ENCODE results near the gene EHD2. TPM values are rescaled to one million over a fixed set of nuclear protein-coding genes. Genes with fewer than 3 reads are reported as not detected.

EHD2 gene
- total RNA-seq, 2 donors from 2014 or later, result 41.2 to 66.3 TPM

DNA sequence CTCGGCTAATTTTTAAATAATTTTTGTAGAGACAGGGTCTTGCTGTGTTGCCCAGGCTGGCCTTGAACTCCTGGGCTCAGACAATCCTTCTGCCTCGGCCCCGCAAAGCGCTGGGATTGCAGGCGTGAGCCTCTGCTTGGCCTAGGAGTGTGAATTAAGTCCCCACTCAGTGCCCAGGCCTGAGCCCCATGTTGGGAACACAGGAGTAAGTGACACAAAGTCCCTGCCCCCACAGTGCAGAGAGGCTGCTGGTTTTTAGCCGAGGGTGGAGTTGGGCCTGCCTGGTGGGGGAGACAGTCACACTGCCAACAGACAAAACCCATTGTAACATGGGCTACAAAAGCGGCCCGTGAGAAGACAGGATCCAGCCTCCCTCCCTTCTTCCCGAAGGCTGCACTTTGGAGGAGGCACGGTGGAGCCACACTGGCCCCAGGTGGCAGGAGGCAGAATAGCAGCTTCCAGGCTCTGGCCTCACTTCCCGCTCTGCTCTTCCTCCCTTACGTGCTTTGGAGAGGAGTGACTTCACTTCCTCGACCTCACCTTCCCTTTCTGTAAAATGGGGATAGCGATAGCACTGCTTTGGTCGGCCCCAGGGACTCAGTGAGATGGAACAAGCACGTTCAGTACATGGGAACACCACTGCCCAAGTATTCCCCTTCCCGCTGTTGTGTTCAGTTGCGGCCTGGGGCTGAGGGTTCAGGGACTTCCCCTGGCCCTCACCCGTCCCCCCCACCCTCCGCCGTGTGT lies 15.2 kb upstream of the EHD2 start:
- DNase-seq, result peak; percentile 74 to 77 (median 76)
- intact Hi-C loops (cut with DNase I), result no loop called here
- H3K36me3 ChIP-seq (replicated peaks in 1 of 2; ENCODE audit: insufficient read depth in 1 of 2, low read depth in 2 of 2), result peaks cover 2 to 7% of the 10 kb centered on the region in 2 donors
- no peak overlapping the region for H3K27ac ChIP-seq
- peaks cover 4% of the 10 kb centered on the region for H3K4me1 ChIP-seq
- ATAC-seq, result peak; percentile 86
- 31 to 43% methylated on average over 12 to 21 of the region's 21 CpGs for WGBS, 2 donors
- H3K4me3 ChIP-seq, result no peak overlapping the region
- peak; percentile 91 to 98 (median 96) for TF ChIP-seq CTCF (IDR thresholded peaks at IDR 0.05)
- no peak for TF ChIP-seq POLR2A (IDR thresholded peaks at IDR 0.05)
- H3K27me3 ChIP-seq, result no peaks in the 10 kb centered on the region
- no peaks in the 10 kb centered on the region for H3K9me3 ChIP-seq

DNA sequence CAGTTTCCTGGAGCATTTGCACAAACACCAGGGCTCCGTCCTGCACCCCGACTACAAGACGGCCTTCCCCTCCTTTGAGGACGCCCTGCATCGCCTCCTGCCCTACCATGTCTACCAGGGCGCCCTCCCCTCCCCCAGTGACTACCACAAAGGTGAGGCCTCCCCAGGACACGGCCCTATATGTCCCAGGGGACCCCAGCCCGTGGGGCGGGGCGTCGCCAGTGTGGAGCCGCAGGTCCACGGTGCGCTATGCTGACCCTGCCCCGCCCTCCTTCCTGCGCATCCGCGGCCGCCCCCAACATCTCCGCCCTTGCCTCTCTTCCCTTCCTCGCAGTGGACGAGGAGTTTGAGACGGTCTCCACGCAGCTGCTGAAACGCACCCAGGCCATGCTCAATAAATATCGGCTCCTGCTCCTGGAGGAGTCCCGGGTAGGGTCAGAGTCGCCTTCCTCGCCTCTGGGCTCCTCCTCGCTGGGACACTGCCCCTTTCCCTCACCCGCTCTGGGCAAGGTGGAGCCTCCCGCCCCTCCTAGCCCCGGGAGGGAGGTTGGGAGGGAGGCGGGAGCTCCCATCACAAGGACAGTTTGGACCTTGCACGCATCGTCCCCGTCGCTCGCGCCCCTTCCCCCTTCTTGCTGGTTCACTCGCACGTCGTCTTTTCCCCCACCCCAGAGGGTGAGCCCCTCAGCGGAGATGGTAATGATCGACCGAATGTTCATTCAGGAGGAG lies 14.4 kb upstream of the EHD2 start:
- H3K27ac ChIP-seq, result no peak overlapping the region
- H3K36me3 ChIP-seq (replicated peaks in 1 of 2; ENCODE audit: insufficient read depth in 1 of 2, low read depth in 2 of 2), result peaks cover 2 to 7% of the 10 kb centered on the region in 2 donors
- peaks cover 4% of the 10 kb centered on the region for H3K4me1 ChIP-seq
- no peaks in the 10 kb centered on the region for H3K27me3 ChIP-seq
- intact Hi-C loops (cut with DNase I), result no loop called here
- no peaks in the 10 kb centered on the region for H3K9me3 ChIP-seq
- no peak for ATAC-seq
- no peak for DNase-seq
- H3K4me3 ChIP-seq, result no peak overlapping the region
- TF ChIP-seq CTCF (IDR thresholded peaks at IDR 0.05) (no peak), POLR2A (IDR thresholded peaks at IDR 0.05) (no peak)
- 83 to 87% methylated on average over 40 to 44 of the region's 46 CpGs for WGBS, 2 donors

DNA sequence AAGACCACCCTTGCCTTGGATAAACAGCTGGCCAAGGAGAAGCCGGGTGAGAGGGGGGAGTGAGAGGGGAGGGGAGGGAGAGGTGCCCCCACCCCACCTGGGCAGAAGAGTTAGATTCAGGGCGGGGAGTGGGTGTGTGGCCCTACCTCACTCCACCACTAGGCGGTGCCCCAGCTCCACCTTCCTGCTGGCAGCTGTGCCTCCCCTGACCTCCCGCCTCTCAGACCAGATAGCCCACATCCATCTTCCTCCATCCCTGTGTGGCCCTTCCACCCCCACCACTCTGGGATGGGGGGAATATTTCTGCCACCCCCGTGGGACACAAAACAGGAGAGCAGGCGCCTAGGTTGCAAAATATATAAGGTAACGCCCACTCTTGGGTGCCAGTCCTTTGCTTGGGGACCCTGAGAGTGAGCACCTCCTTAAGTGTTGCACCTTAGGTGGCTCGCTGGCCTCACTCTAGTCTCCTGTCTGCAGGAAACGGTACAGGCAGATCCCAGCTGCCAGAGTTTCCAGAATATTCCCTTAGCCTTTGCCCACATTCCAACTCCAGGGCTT lies 13.8 kb upstream of the EHD2 start:
- ATAC-seq, result peak; percentile 62

More for the DNA sequence above, 13.8 kb upstream of the EHD2 start:
- WGBS, 2 donors, result 49 to 58% methylated on average over 8 to 9 of the region's 9 CpGs
- H3K36me3 ChIP-seq (replicated peaks in 1 of 2; ENCODE audit: insufficient read depth in 1 of 2, low read depth in 2 of 2), result peaks cover 2 to 7% of the 10 kb centered on the region in 2 donors
- H3K4me1 ChIP-seq, result peaks cover 4% of the 10 kb centered on the region
- H3K9me3 ChIP-seq, result no peaks in the 10 kb centered on the region
- intact Hi-C loops (cut with DNase I), result no loop called here
- DNase-seq, result peak; percentile 51 to 67 (median 60)
- no peak overlapping the region for H3K27ac ChIP-seq
- H3K4me3 ChIP-seq, result no peak overlapping the region
- TF ChIP-seq POLR2A (IDR thresholded peaks at IDR 0.05) (no peak), CTCF (IDR thresholded peaks at IDR 0.05) (peak; percentile 55 to 78 (median 62))
- no peaks in the 10 kb centered on the region for H3K27me3 ChIP-seq
